Measurements from ENCODE around the gene PRKN.

The PRKN gene

GRCh38 chr6:162256361-162256760 is 471.2 kb downstream of the PRKN start:
- no peaks in the 10 kb centered on the region for H3K27me3 ChIP-seq (ENCODE audit: control insufficient read depth, insufficient read depth, low read length, poor library complexity, severe bottlenecking)
- H3K4me1 ChIP-seq (ENCODE audit: control insufficient read depth, insufficient read depth, low read length): no peaks in the 10 kb centered on the region
- H3K36me3 ChIP-seq (ENCODE audit: control insufficient read depth, insufficient read depth, low read length): no peaks in the 10 kb centered on the region
- WGBS, 2 experiments: 93 to 97% methylated on average over 3 of the region's 3 CpGs
- no peaks in the 10 kb centered on the region for H3K9me3 ChIP-seq (ENCODE audit: control insufficient read depth, low read length)
- H3K4me3 ChIP-seq (ENCODE audit: insufficient read depth, low read depth, low read length): no peak overlapping the region
- no peak overlapping the region for H3K27ac ChIP-seq (ENCODE audit: insufficient read depth, low read depth, low read length, poor library complexity, severe bottlenecking)

GRCh38 chr6:162251257-162251656 is 476.3 kb downstream of the PRKN start:
- Histone ChIP-seq H3K27ac (ENCODE audit: insufficient read depth, low read depth, low read length, poor library complexity, severe bottlenecking) (no peak overlapping the region), H3K36me3 (ENCODE audit: control insufficient read depth, insufficient read depth, low read length) (no peaks in the 10 kb centered on the region), H3K4me3 (ENCODE audit: insufficient read depth, low read depth, low read length) (no peak overlapping the region), H3K27me3 (ENCODE audit: control insufficient read depth, insufficient read depth, low read length, poor library complexity, severe bottlenecking) (no peaks in the 10 kb centered on the region), H3K9me3 (ENCODE audit: control insufficient read depth, low read length) (no peaks in the 10 kb centered on the region), H3K4me1 (ENCODE audit: control insufficient read depth, insufficient read depth, low read length) (no peaks in the 10 kb centered on the region)
- 85% methylated on average over 2 of the region's 3 CpGs for WGBS, 2 experiments

- H3K27ac ChIP-seq (ENCODE audit: insufficient read depth, low read depth, low read length, poor library complexity, severe bottlenecking): no peak overlapping the region
- H3K4me1 ChIP-seq (ENCODE audit: control insufficient read depth, insufficient read depth, low read length): no peaks in the 10 kb centered on the region
- H3K27me3 ChIP-seq (ENCODE audit: control insufficient read depth, insufficient read depth, low read length, poor library complexity, severe bottlenecking): no peaks in the 10 kb centered on the region
- no peaks in the 10 kb centered on the region for H3K36me3 ChIP-seq (ENCODE audit: control insufficient read depth, insufficient read depth, low read length)
- H3K9me3 ChIP-seq (ENCODE audit: control insufficient read depth, low read length): no peaks in the 10 kb centered on the region
- H3K4me3 ChIP-seq (ENCODE audit: insufficient read depth, low read depth, low read length): no peak overlapping the region
- WGBS, 2 experiments: 88 to 89% methylated on average over 11 of the region's 11 CpGs
Measured at GRCh38 chr6:162249907-162250642, 477.5 kb downstream of the PRKN start.

DNA sequence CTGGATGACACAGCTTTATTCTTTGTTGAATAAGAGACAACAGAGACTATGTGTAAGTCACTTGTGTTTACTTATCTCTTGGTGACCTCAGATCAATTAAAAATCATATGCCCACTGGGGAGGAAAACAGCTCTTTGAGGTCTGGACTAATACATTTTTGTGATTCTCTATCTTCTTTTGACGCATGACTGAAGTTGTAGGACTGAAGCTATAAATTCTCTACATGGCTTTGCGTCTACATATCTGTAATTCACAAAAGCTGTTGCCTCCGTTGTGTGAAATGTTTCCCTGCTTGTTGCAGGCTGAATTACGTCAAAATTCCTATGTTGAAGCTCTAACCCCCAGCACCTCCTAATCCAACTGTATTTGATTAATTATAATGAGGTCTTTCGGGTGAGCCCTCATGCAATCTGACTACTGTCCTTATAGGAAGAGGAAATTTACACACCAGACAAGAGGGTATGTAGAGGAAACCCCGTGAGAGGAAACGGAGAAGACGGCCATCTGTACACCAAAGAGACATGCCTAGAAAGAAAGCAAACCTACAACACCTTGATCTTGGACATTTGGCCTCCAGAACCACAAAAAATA is 481.6 kb downstream of the PRKN start:
- no peaks in the 10 kb centered on the region for H3K9me3 ChIP-seq (ENCODE audit: control insufficient read depth, low read length)
- WGBS, 2 experiments: 95 to 96% methylated on average over 7 to 8 of the region's 8 CpGs
- no peaks in the 10 kb centered on the region for H3K36me3 ChIP-seq (ENCODE audit: control insufficient read depth, insufficient read depth, low read length)
- no peaks in the 10 kb centered on the region for H3K27me3 ChIP-seq (ENCODE audit: control insufficient read depth, insufficient read depth, low read length, poor library complexity, severe bottlenecking)
- H3K27ac ChIP-seq (ENCODE audit: insufficient read depth, low read depth, low read length, poor library complexity, severe bottlenecking): no peak overlapping the region
- no peak overlapping the region for H3K4me3 ChIP-seq (ENCODE audit: insufficient read depth, low read depth, low read length)
- H3K4me1 ChIP-seq (ENCODE audit: control insufficient read depth, insufficient read depth, low read length): no peaks in the 10 kb centered on the region

- Histone ChIP-seq H3K9me3 (ENCODE audit: control insufficient read depth, low read length) (no peaks in the 10 kb centered on the region), H3K27me3 (ENCODE audit: control insufficient read depth, insufficient read depth, low read length, poor library complexity, severe bottlenecking) (no peaks in the 10 kb centered on the region), H3K36me3 (ENCODE audit: control insufficient read depth, insufficient read depth, low read length) (no peaks in the 10 kb centered on the region), H3K4me1 (ENCODE audit: control insufficient read depth, insufficient read depth, low read length) (no peaks in the 10 kb centered on the region), H3K4me3 (ENCODE audit: insufficient read depth, low read depth, low read length) (no peak overlapping the region), H3K27ac (ENCODE audit: insufficient read depth, low read depth, low read length, poor library complexity, severe bottlenecking) (no peak overlapping the region)
- 87 to 100% methylated on average over 1 of the region's 1 CpG for WGBS, 2 experiments
Measured at GRCh38 chr6:162244031-162244430, 483.5 kb downstream of the PRKN start.

GRCh38 chr6:162242915-162243314 is 484.7 kb downstream of the PRKN start:
- Histone ChIP-seq H3K9me3 (ENCODE audit: control insufficient read depth, low read length) (no peaks in the 10 kb centered on the region), H3K27me3 (ENCODE audit: control insufficient read depth, insufficient read depth, low read length, poor library complexity, severe bottlenecking) (no peaks in the 10 kb centered on the region)
- 96 to 100% methylated on average over 1 of the region's 1 CpG for WGBS, 2 experiments

DNA sequence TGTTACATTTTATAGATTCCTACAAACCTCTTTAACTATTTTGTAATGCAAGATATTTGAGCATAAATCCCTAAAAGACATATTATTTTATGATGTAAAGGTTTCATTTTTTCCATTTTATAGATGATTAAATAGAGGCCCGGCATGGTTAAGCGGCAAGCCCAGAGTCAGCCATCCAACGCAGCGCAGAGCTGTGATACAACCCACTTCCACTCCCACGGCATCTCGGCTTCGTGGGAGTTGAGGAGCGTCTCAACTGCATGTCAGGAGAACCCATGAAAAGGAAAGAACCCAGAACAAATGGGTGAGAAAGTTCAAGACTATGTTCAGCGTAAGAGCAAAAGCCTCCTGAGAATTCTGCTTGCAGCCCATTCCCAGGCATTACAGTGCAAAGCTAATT is 488.2 kb downstream of the PRKN start:
- Histone ChIP-seq H3K27me3 (ENCODE audit: control insufficient read depth, insufficient read depth, low read length, poor library complexity, severe bottlenecking) (no peaks in the 10 kb centered on the region), H3K36me3 (ENCODE audit: control insufficient read depth, insufficient read depth, low read length) (no peaks in the 10 kb centered on the region), H3K4me1 (ENCODE audit: control insufficient read depth, insufficient read depth, low read length) (no peaks in the 10 kb centered on the region), H3K9me3 (ENCODE audit: control insufficient read depth, low read length) (no peaks in the 10 kb centered on the region), H3K27ac (ENCODE audit: insufficient read depth, low read depth, low read length, poor library complexity, severe bottlenecking) (no peak overlapping the region), H3K4me3 (ENCODE audit: insufficient read depth, low read depth, low read length) (no peak overlapping the region)
- WGBS, 2 experiments: 94 to 95% methylated on average over 9 of the region's 9 CpGs

More at GRCh38 chr6:162242915-162243314, 484.7 kb downstream of the PRKN start:
- no peak overlapping the region for H3K4me3 ChIP-seq (ENCODE audit: insufficient read depth, low read depth, low read length)
- H3K4me1 ChIP-seq (ENCODE audit: control insufficient read depth, insufficient read depth, low read length): no peaks in the 10 kb centered on the region
- no peaks in the 10 kb centered on the region for H3K36me3 ChIP-seq (ENCODE audit: control insufficient read depth, insufficient read depth, low read length)
- no peak overlapping the region for H3K27ac ChIP-seq (ENCODE audit: insufficient read depth, low read depth, low read length, poor library complexity, severe bottlenecking)

- Histone ChIP-seq H3K9me3 (ENCODE audit: control insufficient read depth, low read length) (no peaks in the 10 kb centered on the region), H3K4me3 (ENCODE audit: insufficient read depth, low read depth, low read length) (no peak overlapping the region), H3K27me3 (ENCODE audit: control insufficient read depth, insufficient read depth, low read length, poor library complexity, severe bottlenecking) (no peaks in the 10 kb centered on the region), H3K27ac (ENCODE audit: insufficient read depth, low read depth, low read length, poor library complexity, severe bottlenecking) (no peak overlapping the region), H3K4me1 (ENCODE audit: control insufficient read depth, insufficient read depth, low read length) (no peaks in the 10 kb centered on the region), H3K36me3 (ENCODE audit: control insufficient read depth, insufficient read depth, low read length) (no peaks in the 10 kb centered on the region)
- whole genome bisulfite sequencing, 2 experiments: 90 to 92% methylated on average over 7 to 8 of the region's 8 CpGs
Measured at GRCh38 chr6:162238675-162239074, 488.9 kb downstream of the PRKN start.

GRCh38 chr6:162237331-162237730 is 490.2 kb downstream of the PRKN start:
- H3K36me3 ChIP-seq (ENCODE audit: control insufficient read depth, insufficient read depth, low read length): no peaks in the 10 kb centered on the region
- no peak overlapping the region for H3K27ac ChIP-seq (ENCODE audit: insufficient read depth, low read depth, low read length, poor library complexity, severe bottlenecking)
- no peaks in the 10 kb centered on the region for H3K9me3 ChIP-seq (ENCODE audit: control insufficient read depth, low read length)
- H3K27me3 ChIP-seq (ENCODE audit: control insufficient read depth, insufficient read depth, low read length, poor library complexity, severe bottlenecking): no peaks in the 10 kb centered on the region
- H3K4me3 ChIP-seq (ENCODE audit: insufficient read depth, low read depth, low read length): no peak overlapping the region
- 88 to 100% methylated on average over 1 of the region's 1 CpG for WGBS, 2 experiments
- H3K4me1 ChIP-seq (ENCODE audit: control insufficient read depth, insufficient read depth, low read length): no peaks in the 10 kb centered on the region

DNA sequence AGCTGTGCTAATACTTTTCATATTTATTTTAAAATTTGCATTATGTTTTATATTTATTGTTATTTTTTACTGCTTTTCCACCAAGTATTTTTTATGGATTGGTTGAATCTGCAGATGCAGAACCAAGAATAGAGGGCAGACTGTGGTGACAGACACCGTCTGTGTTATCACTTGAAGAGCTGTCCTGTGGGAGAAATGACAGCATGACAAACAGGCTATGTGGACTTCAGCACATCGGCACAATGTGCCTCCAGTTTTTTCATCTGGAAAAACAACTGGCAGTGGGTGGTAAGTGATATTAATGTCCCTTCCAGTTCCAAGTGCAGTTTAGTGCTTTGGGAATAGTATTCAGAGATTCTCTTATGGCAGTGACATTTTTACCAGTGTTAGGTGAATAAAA is 492.9 kb downstream of the PRKN start:
- Histone ChIP-seq H3K4me3 (ENCODE audit: insufficient read depth, low read depth, low read length) (no peak overlapping the region), H3K4me1 (ENCODE audit: control insufficient read depth, insufficient read depth, low read length) (no peaks in the 10 kb centered on the region), H3K27me3 (ENCODE audit: control insufficient read depth, insufficient read depth, low read length, poor library complexity, severe bottlenecking) (no peaks in the 10 kb centered on the region), H3K9me3 (ENCODE audit: control insufficient read depth, low read length) (no peaks in the 10 kb centered on the region), H3K27ac (ENCODE audit: insufficient read depth, low read depth, low read length, poor library complexity, severe bottlenecking) (no peak overlapping the region), H3K36me3 (ENCODE audit: control insufficient read depth, insufficient read depth, low read length) (no peaks in the 10 kb centered on the region)
- WGBS, 2 experiments: 90 to 91% methylated on average over 2 of the region's 2 CpGs
